ENCODE data around the gene TMC1.
"Not testable (repeated sequence)": the region's sequence is repeated elsewhere in the genome, so short reads cannot be mapped to it uniquely, and the experiment has no call there.

Gene TMC1

GRCh38 chr9:72816666-72817065, 295.3 kb downstream of the TMC1 start:
- H3K4me3 Mint-ChIP-seq, result no peak overlapping the region
- H3K27ac Mint-ChIP-seq, result no peak overlapping the region
- no peak for DNase-seq
- peaks cover 16% of the 10 kb centered on the region for H3K27me3 Mint-ChIP-seq
- H3K36me3 Mint-ChIP-seq (ENCODE audit: low read depth), result no peaks in the 10 kb centered on the region
- no peaks in the 10 kb centered on the region for H3K4me1 Mint-ChIP-seq (ENCODE audit: low read depth)
- no peaks in the 10 kb centered on the region for H3K9me3 Mint-ChIP-seq

- no peak overlapping the region for H3K27ac Mint-ChIP-seq
Measured at GRCh38 chr9:72817413-72817812, 296.0 kb downstream of the TMC1 start.

GRCh38 chr9:72818385-72818784, 297.0 kb downstream of the TMC1 start:
- no peak overlapping the region for H3K27ac Mint-ChIP-seq
- H3K9me3 Mint-ChIP-seq, result no peaks in the 10 kb centered on the region
- H3K27me3 Mint-ChIP-seq, result peaks cover 16% of the 10 kb centered on the region
- no peaks in the 10 kb centered on the region for H3K4me1 Mint-ChIP-seq (ENCODE audit: low read depth)
- H3K4me3 Mint-ChIP-seq, result no peak overlapping the region
- H3K36me3 Mint-ChIP-seq (ENCODE audit: low read depth), result no peaks in the 10 kb centered on the region
- DNase-seq, result no peak

More at GRCh38 chr9:72817413-72817812, 296.0 kb downstream of the TMC1 start:
- Mint-ChIP-seq H3K4me1 (ENCODE audit: low read depth) (no peaks in the 10 kb centered on the region), H3K27me3 (peaks cover 16% of the 10 kb centered on the region), H3K9me3 (no peaks in the 10 kb centered on the region), H3K4me3 (no peak overlapping the region), H3K36me3 (ENCODE audit: low read depth) (no peaks in the 10 kb centered on the region)
- no peak for DNase-seq

GRCh38 chr9:72823971-72824370, 302.6 kb downstream of the TMC1 start:
- H3K36me3 Mint-ChIP-seq (ENCODE audit: low read depth), result no peaks in the 10 kb centered on the region
- H3K4me1 Mint-ChIP-seq (ENCODE audit: low read depth), result no peaks in the 10 kb centered on the region
- no peak overlapping the region for H3K27ac Mint-ChIP-seq
- DNase-seq, result no peak
- H3K9me3 Mint-ChIP-seq, result no peaks in the 10 kb centered on the region
- H3K4me3 Mint-ChIP-seq, result no peak overlapping the region
- peaks cover 18% of the 10 kb centered on the region for H3K27me3 Mint-ChIP-seq

GRCh38 chr9:72826996-72827949, 305.9 kb downstream of the TMC1 start:
- H3K4me3 Mint-ChIP-seq, result no peak overlapping the region
- no peak for DNase-seq
- peaks cover 9% of the 10 kb centered on the region for H3K27me3 Mint-ChIP-seq
- H3K4me1 Mint-ChIP-seq (ENCODE audit: low read depth), result no peaks in the 10 kb centered on the region
- H3K27ac Mint-ChIP-seq, result no peak overlapping the region
- no peaks in the 10 kb centered on the region for H3K9me3 Mint-ChIP-seq
- no peaks in the 10 kb centered on the region for H3K36me3 Mint-ChIP-seq (ENCODE audit: low read depth)

GRCh38 chr9:72827950-72828731, 306.7 kb downstream of the TMC1 start:
- Mint-ChIP-seq H3K4me3 (no peak overlapping the region), H3K9me3 (no peaks in the 10 kb centered on the region), H3K27me3 (peaks cover 9% of the 10 kb centered on the region), H3K36me3 (ENCODE audit: low read depth) (no peaks in the 10 kb centered on the region), H3K4me1 (ENCODE audit: low read depth) (no peaks in the 10 kb centered on the region), H3K27ac (no peak overlapping the region)
- DNase-seq, result no peak

- DNase-seq, result no peak
- Mint-ChIP-seq H3K4me3 (no peak overlapping the region), H3K36me3 (ENCODE audit: low read depth) (no peaks in the 10 kb centered on the region), H3K27me3 (peaks cover 12% of the 10 kb centered on the region), H3K4me1 (ENCODE audit: low read depth) (no peaks in the 10 kb centered on the region), H3K9me3 (no peaks in the 10 kb centered on the region), H3K27ac (no peak overlapping the region)
Measured at GRCh38 chr9:72834994-72835393, 313.6 kb downstream of the TMC1 start.

- Mint-ChIP-seq H3K27me3 (peaks cover 12% of the 10 kb centered on the region), H3K36me3 (ENCODE audit: low read depth) (no peaks in the 10 kb centered on the region)
Measured at GRCh38 chr9:72836790-72837189, 315.4 kb downstream of the TMC1 start.

GRCh38 chr9:72839085-72839484, 317.7 kb downstream of the TMC1 start:
- Mint-ChIP-seq H3K4me3 (no peak overlapping the region), H3K9me3 (no peaks in the 10 kb centered on the region), H3K36me3 (ENCODE audit: low read depth) (no peaks in the 10 kb centered on the region), H3K27ac (no peak overlapping the region), H3K4me1 (ENCODE audit: low read depth) (no peaks in the 10 kb centered on the region), H3K27me3 (peaks cover 12% of the 10 kb centered on the region)
- DNase-seq, result no peak

More at GRCh38 chr9:72836790-72837189, 315.4 kb downstream of the TMC1 start:
- Mint-ChIP-seq H3K27ac (no peak overlapping the region), H3K4me3 (no peak overlapping the region), H3K4me1 (ENCODE audit: low read depth) (no peaks in the 10 kb centered on the region), H3K9me3 (no peaks in the 10 kb centered on the region)
- DNase-seq, result no peak

- H3K36me3 Mint-ChIP-seq (ENCODE audit: low read depth), result no peaks in the 10 kb centered on the region
- H3K27me3 Mint-ChIP-seq, result no peaks in the 10 kb centered on the region
- H3K27ac Mint-ChIP-seq, result no peak overlapping the region
- H3K9me3 Mint-ChIP-seq, result peaks cover 19% of the 10 kb centered on the region
- DNase-seq, result no peak
- H3K4me3 Mint-ChIP-seq, result no peak overlapping the region
- no peaks in the 10 kb centered on the region for H3K4me1 Mint-ChIP-seq (ENCODE audit: low read depth)
Measured at GRCh38 chr9:72843520-72844439, 322.4 kb downstream of the TMC1 start.

GRCh38 chr9:72844440-72844768, 323.0 kb downstream of the TMC1 start:
- Mint-ChIP-seq H3K36me3 (ENCODE audit: low read depth) (no peaks in the 10 kb centered on the region), H3K27ac (no peak overlapping the region), H3K9me3 (peaks cover 19% of the 10 kb centered on the region), H3K4me3 (no peak overlapping the region), H3K27me3 (no peaks in the 10 kb centered on the region), H3K4me1 (ENCODE audit: low read depth) (no peaks in the 10 kb centered on the region)
- DNase-seq, result no peak

- H3K27me3 Mint-ChIP-seq; H3K4me1 Mint-ChIP-seq (ENCODE audit: low read depth); DNase-seq; H3K4me3 Mint-ChIP-seq; H3K27ac Mint-ChIP-seq; H3K36me3 Mint-ChIP-seq (ENCODE audit: low read depth): not testable (repeated sequence)
- peaks cover 19% of the 10 kb centered on the region for H3K9me3 Mint-ChIP-seq
Measured at GRCh38 chr9:72845052-72845451, 323.6 kb downstream of the TMC1 start.

GRCh38 chr9:72850209-72850608, 328.8 kb downstream of the TMC1 start:
- not testable (repeated sequence) for DNase-seq; H3K27ac Mint-ChIP-seq; H3K4me3 Mint-ChIP-seq; H3K4me1 Mint-ChIP-seq (ENCODE audit: low read depth); H3K27me3 Mint-ChIP-seq; H3K36me3 Mint-ChIP-seq (ENCODE audit: low read depth)
- peaks cover 11% of the 10 kb centered on the region for H3K9me3 Mint-ChIP-seq

GRCh38 chr9:72855321-72855720, 333.9 kb downstream of the TMC1 start:
- Mint-ChIP-seq H3K4me3 (no peak overlapping the region), H3K27ac (no peak overlapping the region), H3K4me1 (ENCODE audit: low read depth) (no peaks in the 10 kb centered on the region), H3K36me3 (ENCODE audit: low read depth) (no peaks in the 10 kb centered on the region), H3K27me3 (no peaks in the 10 kb centered on the region), H3K9me3 (no peaks in the 10 kb centered on the region)
- DNase-seq, result no peak
